DMS114 treated with DMSO at 0.1 percent for 48 hours (cell line): ENCODE results near the gene NSFL1C.

Experiments used
- DNase-seq: peaks from one replicate; lab custom pipeline; 2025; ENCODE audit not compliant: unreplicated experiment; lab: John Stamatoyannopoulos, UW

Gene NSFL1C

DNA sequence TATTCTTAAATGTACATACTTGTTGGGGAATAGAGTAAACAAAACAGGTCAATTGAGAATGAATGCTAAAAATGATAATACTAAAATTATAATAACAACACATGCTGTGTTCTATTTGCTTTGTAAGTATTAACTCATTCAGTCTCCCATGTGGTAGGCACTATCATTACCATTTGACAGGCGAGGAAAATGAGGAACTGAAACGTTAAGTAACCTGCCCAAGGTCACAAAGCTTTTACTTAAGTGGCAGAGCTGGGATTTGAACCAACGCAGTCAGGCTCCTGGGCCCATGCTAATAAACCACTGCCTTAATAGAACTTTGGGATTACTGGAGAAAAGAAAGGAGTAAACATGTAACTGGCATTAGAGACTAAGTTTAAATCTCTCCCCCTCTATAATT, 3.8 kb downstream of the NSFL1C start:
- DNase-seq = no peak

DNA sequence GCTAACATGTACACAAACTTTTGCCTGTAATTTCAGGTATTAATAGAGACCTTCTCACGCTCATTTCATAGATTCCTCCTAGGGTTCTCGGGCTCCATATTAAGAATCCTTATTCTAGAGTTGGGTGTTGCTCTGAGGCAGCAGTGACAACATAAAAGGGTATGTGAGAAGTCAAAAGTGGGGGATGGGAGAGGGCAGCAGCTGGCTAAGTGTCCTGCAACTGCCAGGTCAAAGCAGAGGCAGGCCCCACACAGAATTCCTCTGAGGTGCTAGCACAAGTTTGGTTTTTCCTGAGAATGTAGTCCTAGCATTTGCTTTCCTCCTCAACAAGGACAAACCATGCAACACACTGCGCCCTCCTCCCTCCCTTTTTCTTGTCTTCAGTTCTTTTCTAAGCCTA, 4.6 kb downstream of the NSFL1C start:
- DNase-seq = no peak

DNA sequence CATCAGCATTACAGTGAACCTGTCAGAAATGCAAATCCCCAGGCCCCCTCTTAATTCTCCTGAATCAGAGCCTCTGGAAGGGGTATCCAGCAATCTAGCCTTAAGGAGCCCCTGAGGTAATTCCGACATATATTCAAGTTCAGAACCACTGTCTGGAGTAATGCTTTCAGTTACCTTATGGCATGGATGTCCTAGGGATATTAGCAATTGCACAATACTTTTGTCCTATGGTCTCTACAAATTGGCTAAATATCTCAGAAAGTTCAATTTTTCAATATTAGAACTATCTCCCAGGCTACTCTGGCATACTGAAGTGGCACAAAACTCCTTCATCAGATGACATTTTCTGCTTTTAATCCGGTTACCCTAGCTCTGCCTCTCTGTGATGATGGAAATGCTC, 6.4 kb downstream of the NSFL1C start:
- DNase-seq = no peak

DNA sequence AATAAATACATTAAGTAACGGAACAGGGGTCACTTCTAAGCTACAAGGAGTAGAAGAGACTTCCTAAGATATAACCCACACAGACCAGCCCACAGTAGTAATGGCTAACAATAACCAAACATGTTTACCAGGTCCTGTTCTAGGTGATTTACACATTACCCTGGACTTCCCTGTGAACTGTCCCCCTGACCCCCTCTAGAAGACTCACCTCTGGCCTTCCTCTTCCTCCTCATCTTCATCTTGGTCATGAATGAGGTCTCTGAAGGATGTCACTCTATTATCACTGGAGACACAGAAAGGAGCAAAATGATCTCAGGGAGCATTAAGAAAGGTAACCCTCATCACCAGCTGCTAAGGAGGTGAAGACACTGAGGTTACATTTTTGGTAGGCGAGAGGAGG, 8.7 kb downstream of the NSFL1C start:
- DNase-seq = no peak

DNA sequence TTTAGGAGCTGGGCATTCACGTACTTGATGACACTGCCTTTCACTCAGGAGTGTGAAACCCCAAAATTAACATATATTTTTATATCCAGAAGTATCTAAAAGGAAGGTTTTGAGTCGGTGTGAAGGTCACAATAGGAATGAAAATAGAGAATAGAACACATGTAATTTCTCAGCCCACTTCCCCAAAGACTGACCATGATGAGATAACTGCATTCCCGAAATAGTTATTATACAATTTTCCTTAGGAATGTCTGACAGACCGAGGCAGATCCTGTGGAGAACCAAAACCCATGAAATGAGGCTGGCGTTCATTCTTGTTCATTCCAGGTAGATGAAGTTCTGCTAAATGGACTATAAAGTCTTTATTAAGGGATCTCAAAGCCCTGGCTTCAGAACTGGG, 10.3 kb downstream of the NSFL1C start:
- no peak for DNase-seq

DNA sequence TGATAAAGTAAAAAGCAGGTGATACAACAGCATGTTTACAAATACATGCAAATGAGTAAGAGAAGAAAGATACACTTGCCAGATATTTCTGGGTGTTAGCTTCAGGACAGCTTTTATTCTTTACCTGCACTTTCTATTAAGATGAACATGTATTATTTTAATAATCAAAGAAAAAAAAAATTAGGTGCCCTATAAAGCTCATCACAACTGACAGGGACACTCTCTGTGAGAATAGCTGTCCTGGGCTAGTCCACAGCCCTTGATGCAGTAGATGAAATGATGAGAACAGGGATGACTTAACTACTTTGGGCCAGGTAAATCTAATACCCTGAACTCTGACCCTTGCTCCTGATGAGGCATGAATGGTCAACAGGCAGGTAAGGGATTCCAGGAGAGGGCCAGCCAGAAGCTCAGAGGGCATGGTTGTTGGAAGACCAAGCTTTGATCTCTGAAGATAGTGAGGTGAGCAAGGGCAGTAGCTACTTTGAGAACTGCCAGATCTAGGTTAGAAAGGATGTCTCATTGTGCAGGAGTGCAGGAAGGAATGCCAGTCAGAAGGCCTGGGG, 15.6 kb downstream of the NSFL1C start:
- DNase-seq = no peak

DNA sequence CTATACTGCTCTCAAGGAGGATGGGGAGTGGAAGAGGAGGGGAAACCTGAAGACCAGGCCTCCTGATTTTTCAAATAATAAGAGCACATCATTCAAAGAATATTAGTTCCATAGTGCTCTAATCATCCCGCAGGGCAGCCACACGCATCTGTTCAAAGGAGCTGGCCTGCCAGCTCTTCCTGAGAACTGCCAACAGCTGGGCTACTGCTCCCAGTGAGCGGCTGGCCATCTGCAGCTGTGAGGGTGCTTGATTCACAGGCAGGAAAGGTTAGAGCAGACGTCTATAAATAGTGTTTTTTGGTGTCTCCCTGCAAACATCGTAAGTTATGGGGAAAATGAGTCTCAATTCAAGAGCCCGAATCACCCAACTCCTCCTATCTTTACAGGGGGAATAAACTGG, 17.3 kb downstream of the NSFL1C start:
- no peak for DNase-seq

DNA sequence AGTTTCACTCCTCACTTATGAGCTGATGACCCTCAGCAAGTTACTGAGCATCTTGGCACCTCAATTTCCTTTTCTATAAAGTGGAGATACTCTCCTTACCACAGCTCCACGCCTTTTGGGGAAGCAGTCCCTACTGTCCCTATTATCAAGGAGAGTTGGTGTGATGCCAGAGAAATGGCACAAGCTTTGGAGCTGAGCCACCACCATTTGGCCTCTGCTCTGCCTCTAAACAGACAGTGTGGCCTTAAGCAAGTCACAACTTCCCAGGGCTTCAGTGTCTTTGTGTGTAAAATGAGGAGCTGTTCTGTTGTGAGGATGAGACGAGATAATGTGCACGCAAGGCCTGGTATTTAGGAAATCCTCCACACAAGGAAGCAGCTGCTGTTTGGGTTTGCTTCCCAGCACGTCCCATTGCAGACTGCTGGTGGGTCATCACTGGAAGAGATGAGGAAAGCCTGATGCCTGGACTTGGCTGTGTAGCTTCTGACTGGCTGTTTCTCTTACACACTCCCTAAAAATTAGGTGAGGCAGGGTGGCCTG, 18.5 kb downstream of the NSFL1C start:
- no peak for DNase-seq

DNA sequence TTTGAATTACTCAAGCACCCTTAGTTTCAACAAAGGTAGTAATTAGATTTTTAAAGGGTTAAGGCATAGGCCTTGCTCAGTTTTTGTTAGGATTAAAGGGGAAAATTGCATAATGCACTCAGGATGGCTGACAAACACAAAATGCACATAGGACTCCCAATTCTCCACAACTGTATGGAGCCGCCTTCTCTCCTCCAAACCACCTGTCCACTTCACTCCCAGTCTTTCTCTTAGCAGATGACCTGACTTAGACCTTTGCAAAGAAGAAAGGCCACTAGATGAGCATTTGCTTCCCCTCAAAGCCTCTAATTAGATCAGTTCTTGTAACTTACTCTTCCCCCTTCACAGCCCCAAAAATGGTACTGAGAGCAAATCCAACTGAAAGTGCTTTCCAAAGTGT, 20.1 kb downstream of the NSFL1C start:
- no peak for DNase-seq

DNA sequence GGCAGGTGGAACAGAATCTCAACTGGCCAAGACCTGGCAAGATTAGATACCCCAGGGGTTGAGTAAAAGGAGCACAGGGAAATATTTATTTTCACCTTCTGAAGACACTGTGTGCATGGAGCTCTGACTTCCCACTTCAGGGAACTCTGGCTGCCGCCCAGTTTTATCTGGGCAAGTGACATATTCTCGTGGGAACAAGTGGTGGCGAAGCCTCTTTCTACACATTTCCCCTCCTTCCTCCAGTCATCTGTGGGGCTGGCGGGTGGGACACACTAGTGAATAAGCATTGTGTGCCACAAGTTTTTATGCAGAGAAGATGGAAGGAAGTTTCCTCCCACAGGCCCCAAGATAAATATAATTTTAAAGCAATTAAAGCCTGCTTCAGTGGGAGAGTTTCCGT, 23.6 kb downstream of the NSFL1C start:
- no peak for DNase-seq

DNA sequence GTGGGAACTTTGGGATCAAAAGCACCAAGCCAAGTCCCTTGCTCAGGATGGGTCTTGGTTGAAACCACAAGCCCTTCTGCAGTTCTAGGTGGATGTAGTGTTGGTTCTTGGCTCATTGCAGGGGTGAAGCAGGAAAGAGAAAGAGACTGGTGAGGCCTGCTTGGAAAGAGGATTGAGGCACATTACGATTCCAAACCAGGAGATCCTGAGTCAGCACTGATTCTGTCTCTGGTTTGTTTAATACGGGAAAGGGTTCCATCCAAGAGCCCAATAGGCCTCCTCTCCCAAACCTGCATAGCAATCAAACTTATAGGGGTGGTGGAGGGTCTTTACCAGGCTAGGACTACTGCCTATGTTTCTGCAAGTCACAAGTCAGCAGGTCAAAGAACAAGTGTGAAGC, 24.3 kb downstream of the NSFL1C start:
- no peak for DNase-seq

DNA sequence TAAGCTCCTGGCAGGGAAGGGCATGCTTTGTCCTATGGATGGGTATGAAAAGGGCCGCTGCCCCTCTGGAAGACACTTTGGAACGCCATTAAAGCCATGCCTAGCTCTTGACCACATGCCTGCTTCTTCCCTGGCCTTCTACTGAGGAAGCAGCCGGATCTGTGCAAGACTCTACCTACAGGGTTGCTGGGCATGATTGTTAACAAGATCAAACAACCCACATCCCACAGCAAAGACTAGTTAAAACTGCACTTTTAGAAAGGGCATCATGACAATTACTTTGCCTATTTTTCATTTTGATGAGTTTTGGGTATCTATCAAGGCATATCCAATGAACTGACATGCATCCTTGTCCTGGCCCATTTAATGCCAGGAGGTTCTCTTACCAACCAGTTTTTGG, 25.5 kb downstream of the NSFL1C start:
- DNase-seq = no peak

DNA sequence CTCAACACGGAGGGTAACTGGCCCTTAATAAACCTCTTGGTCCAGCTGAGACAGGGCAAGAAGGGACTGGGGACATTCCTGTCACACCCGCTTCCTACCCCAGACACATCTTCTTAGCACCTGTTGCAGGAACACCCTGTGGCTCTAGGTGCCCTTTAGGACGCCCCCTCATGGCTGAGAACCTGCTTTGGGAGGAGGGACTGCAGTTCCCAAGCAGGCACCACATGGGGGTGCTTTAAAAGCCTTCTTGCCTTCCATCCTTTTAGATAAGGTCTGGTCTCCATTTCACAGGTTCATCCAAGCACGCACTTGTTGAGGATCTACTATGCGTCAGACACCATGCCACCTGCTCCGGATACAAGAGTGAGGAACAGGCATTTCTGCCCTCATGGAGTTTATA, 26.6 kb downstream of the NSFL1C start:
- no peak for DNase-seq

DNA sequence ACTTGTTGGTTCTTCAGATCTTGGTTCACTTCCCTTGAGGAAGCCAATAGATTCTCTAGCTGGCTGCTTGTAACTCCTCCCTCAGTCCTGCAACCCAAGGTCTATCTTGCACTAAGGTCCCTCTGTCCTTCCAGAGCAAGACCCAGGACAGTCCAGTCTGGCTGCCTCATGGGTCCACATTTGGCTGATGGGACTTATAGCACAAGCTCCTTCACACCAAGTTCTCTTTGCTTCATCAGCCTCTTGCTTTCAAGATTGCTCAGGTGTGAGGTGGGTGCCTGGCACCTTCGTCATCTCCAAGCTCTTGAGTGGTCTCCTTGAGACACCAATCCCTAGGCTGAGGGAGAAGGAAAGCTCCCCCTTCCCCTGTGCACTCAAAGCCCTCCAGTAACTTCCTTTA, 28.3 kb downstream of the NSFL1C start:
- DNase-seq = no peak

DNA sequence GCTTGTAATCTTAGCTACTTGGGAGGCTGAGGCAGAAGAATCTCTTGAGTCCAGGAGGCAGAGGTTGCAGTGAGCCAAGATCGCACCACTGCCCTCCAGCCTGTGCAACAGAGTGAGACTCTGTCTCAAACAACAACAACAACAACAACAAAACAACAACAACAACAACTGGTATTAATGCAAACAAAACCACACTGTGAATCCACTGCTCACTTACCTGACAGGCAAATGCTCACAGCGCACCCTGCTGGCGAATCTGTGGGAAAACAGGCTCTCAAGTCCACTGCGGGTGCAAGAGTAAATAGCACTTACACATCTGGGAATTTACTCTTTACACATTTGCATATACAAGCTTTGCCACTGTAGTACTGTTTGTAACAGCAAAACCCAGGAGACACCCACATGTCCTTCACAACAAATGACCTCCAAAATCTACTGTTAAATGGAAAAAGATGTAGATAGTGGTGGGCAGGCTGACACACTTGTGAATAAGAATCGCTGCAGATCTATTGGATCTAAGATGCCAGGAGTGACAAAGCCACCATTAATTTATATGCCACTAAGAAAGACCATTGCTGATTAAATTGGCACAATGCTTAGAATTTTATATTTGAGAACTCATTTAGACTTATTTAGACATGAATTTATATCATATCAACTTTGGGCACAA, 29.3 kb downstream of the NSFL1C start:
- DNase-seq = peak; percentile 56

DNA sequence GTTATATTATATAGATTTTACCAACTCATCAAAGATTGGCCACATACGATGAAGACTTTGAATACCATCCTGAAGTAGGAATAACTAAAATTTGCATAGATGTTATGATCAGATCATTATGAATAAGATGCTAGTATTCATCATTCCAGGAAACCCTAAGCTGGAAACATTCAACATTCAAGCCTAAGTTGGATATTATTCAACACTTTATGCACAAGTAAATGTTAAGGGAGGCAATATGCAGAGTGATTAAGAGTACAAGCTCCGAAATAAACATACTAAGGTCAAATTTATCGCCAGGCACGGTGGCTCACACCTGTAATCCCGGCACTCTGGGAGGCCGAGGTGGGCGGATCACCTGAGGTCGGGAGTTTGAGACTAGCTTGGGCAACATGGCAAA, 30.4 kb downstream of the NSFL1C start:
- no peak for DNase-seq

DNA sequence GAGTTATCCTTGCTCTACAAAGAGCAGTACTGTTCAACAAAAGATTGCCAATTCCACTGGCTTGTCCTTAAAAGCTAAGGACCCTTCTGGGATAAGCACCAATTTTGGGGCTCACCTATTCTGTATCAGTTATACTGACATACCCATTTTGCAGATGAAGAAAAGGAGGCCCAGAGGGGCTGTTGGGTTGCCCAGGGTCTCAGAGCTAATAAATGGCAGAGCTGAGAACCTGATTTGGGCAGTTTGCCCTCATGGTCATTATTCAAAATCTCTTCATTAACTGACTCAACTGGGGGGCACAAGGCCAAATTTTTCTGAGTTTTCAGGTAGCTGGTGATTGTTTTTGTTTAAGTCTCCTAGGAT, 31.3 kb downstream of the NSFL1C start:
- no peak for DNase-seq

DNA sequence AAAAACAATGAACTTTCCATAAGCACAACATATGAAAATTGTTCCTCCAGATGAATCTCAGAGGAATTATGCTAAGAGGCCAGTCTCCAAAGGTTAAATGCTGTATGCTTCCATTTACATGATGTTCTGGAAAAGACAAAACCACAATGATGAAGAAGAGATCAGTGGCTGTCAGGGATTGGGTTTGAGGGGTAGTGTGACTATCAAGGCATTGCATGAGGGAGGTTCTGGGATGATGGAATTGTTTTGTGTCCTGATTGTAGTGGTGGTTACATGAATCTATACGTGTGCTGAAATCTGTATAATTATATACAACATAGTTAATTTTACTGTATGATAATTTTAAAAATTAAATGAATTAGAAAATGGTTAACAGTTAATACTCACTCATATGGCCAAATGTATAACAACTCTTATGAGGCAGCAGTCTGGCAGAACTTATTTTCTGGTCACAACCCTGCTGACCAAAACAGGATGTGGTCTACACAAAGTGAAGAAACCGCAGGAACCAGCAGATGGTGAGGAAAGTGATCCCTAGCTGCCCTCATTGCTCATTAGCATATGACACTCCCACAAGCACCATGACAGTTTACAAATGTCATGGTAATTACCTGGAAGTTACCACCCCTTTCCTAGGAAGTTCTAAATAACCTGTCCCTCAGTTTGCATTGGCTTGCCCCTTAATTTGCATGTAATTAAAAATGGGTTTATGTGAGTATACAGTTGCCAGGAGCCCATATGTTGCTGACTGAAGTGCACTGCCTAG, 31.9 kb downstream of the NSFL1C start:
- no peak for DNase-seq

DNA sequence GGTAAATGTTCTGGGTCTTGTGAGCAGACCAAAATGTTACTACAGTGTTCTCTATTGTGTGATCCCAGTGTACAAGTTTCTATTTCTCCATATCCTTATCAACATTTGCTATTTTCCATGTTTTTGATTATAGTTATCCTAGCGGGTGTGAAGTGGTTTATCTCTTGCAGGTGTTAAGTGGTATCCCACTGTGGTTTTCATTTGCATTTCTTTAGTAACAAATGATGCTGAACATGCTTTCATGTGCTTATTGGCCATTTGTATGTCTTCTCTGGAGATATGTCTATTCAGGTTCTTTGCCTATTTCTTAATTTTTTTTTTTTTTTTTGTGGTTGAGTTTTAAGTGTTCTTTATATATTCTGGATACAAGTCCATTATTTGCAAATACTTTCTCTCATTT, 35.5 kb downstream of the NSFL1C start:
- DNase-seq = no peak

DNA sequence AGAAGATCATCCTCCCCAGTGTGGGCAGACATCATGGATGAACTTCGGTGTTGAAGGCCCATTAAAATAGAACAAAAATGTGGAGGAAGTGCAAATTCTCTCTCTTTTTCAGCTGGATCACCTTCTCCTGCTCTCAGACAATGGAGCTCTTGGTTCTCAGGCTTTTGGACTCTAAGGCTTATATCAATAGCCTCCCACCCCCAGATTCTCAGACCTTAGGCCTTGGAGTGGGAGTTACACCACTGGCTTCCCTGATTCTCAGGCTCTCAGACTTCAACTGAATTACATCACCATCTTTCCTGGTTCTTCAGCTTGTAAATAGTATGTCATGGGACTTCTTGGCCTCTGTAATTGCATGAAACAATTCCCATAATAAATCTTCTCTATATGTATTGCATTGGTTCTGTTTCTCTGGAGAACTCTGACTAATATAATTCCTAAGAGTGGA, 36.6 kb downstream of the NSFL1C start:
- no peak for DNase-seq

DNA sequence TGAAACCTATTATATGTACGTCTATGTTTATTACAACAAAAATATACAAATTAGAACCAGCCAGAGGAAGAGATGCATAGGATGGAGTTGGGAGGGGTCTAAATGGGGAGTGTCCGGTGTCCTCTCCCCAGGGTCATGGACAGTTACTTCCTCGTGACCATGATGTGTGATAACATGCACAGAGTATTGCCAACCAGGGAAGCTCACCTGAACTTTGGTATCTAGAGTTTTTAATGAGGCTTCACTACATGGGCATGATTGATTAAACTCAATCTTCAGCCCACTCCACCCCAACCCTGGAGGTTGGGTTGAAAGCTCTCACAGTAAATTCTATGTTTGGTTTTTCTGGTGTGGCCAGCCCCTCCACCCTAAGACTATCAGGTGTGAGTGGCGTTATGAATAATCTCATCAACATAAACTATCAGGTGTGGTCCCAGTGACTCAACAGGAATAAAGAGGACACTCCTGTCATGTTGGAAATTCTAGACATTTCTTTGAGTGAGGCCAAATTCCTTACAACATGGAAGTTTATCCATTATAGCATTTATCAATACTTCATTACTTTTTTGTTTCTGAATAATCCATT, 37.4 kb downstream of the NSFL1C start:
- DNase-seq = no peak

DNA sequence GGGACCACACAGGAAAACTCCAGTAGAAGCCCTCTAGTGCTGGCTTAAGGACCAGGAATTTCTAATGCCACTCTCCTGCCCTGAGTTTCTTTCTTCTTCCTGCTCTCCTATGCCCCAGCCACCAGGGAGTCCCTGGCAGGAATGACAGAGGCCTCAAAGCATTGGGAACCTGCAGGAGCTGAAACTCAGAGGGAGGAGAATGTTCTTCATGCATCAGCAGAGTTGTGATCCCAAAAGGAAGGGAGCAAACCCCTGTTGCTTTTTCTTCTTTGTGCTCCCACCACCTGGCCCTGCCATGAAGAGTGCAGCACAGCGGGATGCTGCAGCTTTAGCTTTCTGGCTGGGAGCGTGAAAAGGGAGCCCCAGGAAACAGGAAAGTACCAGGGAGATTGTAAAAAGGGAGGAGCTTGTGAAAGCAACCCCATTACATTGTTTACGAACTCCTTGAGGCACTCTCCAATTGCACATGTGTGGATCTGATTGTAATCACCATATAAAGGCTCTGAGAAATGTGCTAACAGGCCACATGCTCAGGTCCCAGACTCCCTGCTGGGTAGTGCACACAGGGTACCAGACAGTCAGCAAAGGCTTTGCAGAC, 39.1 kb downstream of the NSFL1C start:
- DNase-seq = peak; percentile 3
